NCI-H2171 (cell line): ENCODE data around the gene TMEM87B.

Experiments
- DNase-seq: peaks from one replicate; lab custom pipeline; 2025; lab: John Stamatoyannopoulos, UW

TMEM87B gene

GRCh38 chr2:112054847-112055729 is at the start of gene TMEM87B:
TMEM87B (plus strand) TSS chr2:112055269; CDS start chr2:112055592, 323 bp downstream.
- peak; percentile 95 for DNase-seq

GRCh38 chr2:112005406-112006075 is 49.5 kb upstream of the TMEM87B start:
- DNase-seq, result no peak

GRCh38 chr2:112006076-112006410 is 49.0 kb upstream of the TMEM87B start:
- no peak for DNase-seq

- DNase-seq, result no peak
Measured at GRCh38 chr2:112007493-112007892, 47.6 kb upstream of the TMEM87B start.

- no peak for DNase-seq
Measured at GRCh38 chr2:112008910-112009485, 46.1 kb upstream of the TMEM87B start.

- no peak for DNase-seq
Measured at GRCh38 chr2:112010751-112011150, 44.3 kb upstream of the TMEM87B start.

- no peak for DNase-seq
Measured at GRCh38 chr2:112012556-112012955, 42.5 kb upstream of the TMEM87B start.

GRCh38 chr2:112018846-112019245 is 36.2 kb upstream of the TMEM87B start:
- DNase-seq, result no peak

GRCh38 chr2:112019569-112019982 is 35.5 kb upstream of the TMEM87B start:
- no peak for DNase-seq

- DNase-seq, result no peak
Measured at GRCh38 chr2:112020561-112020960, 34.5 kb upstream of the TMEM87B start.

- DNase-seq, result no peak
Measured at GRCh38 chr2:112021290-112021689, 33.8 kb upstream of the TMEM87B start.

GRCh38 chr2:112021781-112022231 is 33.3 kb upstream of the TMEM87B start:
- DNase-seq, result no peak

- no peak for DNase-seq
Measured at GRCh38 chr2:112023707-112024106, 31.4 kb upstream of the TMEM87B start.

GRCh38 chr2:112024231-112024630 is 30.8 kb upstream of the TMEM87B start:
- DNase-seq, result no peak

- DNase-seq, result no peak
Measured at GRCh38 chr2:112024896-112025491, 30.1 kb upstream of the TMEM87B start.

GRCh38 chr2:112026509-112026908 is 28.6 kb upstream of the TMEM87B start:
- DNase-seq, result no peak

GRCh38 chr2:112027767-112028166 is 27.3 kb upstream of the TMEM87B start:
- no peak for DNase-seq

GRCh38 chr2:112029164-112029563 is 25.9 kb upstream of the TMEM87B start:
- no peak for DNase-seq

- peak; percentile 90 for DNase-seq
Measured at GRCh38 chr2:112031473-112032223, 23.4 kb upstream of the TMEM87B start.

GRCh38 chr2:112032224-112032586 is 22.9 kb upstream of the TMEM87B start:
- DNase-seq, result no peak

- DNase-seq, result peak; percentile 32
Measured at GRCh38 chr2:112032689-112033465, 22.2 kb upstream of the TMEM87B start.
